B cell (primary cell): ENCODE measurements around the gene VANGL1.

Source experiments
- CTCF ChIP-seq: fragments of 200-600 bp; IDR thresholded peaks from one replicate; pipeline ENCODE4 v1.8.0; 2022; ENCODE audit warnings: antibody characterized with exemption, mild to moderate bottlenecking
- EZH2 ChIP-seq: IDR thresholded peaks from 2 replicates; pipeline ENCODE4 v1.6.1; 2012; ENCODE audit warnings: borderline replicate concordance, low read depth, mild to moderate bottlenecking, moderate library complexity, low read length; ENCODE audit not compliant: insufficient read depth, poor library complexity, severe bottlenecking

DNA sequence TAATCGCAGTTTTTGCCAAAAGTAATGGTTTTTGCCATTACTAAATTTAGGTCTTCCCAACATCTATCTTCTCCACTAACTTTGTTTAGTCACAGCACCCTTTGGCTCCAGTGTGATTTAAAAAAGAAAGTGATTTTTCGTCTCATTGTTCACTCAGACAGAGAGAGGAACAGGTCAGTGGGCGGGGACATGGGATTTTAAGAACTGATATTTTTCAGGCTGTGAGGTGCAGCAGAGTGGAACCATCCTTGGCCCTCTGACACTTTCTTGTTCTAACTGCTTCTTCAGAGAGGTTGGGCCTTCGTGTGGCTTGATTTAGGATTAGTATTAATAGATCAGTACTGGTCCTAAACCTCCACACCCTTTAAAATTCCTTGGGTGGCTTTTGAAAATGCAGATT lies 88.0 kb downstream of the VANGL1 start:
- TF ChIP-seq CTCF (no peak), EZH2 (no peak)
